Measurements from ENCODE around the gene FAXDC2. TPM values are rescaled to one million over a fixed set of nuclear protein-coding genes. Genes with fewer than 3 reads are reported as not detected.

FAXDC2 gene, protein sequence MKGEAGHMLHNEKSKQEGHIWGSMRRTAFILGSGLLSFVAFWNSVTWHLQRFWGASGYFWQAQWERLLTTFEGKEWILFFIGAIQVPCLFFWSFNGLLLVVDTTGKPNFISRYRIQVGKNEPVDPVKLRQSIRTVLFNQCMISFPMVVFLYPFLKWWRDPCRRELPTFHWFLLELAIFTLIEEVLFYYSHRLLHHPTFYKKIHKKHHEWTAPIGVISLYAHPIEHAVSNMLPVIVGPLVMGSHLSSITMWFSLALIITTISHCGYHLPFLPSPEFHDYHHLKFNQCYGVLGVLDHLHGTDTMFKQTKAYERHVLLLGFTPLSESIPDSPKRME
- 0.17 to 0.73 TPM (median 0.30 TPM) in 5 replicates for total RNA-seq (2022; extraction: Qiagen RNA extraction)

DNA sequence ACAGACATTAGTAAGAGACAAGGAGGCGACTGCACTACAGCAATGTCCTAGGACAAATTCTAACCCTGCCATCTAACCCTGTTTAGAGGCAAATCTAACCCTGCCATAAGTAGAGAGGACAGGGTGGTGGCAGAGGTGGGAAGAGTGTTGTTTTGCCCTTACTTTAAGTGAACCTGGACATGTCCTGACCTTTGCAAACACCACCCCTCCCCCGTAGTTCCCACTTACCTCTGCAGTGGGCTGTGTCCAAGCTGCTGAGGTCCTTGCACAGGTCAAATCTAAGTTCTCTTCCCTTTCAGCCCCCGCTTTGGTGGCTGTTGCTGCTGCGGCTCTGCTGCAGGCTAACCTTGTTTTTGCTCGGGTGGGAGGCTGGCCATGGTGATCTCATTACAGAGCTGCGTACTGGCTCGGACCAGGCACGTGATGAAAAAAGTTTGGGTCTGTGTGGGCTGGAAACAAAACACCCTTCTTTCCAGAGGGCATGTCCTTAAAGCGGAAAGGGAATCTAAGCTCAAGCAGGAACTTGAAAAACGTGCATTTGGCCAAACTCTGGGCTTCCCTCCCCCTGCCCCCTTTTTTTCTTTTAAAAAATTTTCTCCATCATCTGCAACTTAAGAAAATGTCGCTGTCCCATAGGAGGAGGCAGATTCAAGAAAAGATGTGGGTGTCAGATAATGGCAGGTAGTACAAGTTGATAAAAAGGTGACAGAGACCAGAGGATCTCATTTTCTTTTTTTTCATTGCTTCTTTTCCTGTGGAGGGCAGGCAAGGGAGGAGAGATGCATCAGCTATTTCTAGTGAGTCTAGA lies at the start of gene FAXDC2:
TSS of gene FAXDC2 (minus strand) at position 349 of the 808 bp plus-strand sequence. CDS start 12,425 bp downstream, outside the sequence.

DNA sequence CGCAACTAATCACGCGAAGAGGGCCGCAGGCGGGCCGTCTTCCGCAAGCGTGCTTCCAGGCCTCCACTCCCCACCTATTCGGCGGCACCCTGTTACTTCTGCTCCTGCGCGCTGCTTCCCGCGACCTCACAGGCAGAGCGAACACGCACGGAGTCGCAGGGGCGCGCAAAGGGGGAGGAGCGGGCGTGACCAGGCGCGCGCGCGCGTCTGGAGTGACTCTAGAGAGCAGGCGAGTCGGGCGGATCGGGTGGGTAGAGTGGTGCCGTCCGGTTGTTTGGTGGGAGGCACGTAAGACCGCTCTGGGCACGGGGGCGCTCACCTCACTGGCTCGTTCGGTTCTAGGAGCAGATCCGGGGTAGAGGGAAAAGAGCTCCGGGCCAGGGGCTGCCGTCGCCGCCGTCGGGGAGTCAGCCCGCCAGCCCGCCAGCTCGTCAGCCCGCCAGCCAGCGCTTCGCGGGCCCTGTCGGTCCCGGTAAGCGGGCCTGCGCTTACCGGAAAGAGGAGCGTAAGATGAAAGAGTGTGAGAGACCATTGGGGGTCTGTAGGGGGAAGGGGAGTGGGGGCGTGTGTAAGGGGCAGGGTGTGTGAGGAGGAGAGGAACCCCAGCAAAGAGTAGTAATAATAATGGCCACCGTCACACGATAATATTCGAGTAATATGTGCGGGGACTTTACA lies 8.0 kb upstream of the FAXDC2 start, which contains the start of gene CNOT8:
TSS of gene CNOT8 (plus strand) at position 331 of the 675 bp plus-strand sequence. CDS start 4,652 bp downstream, outside the sequence.

Other genes starting within 250 kb of the FAXDC2 start
- gene LARP1, start 95.2 kb downstream of the FAXDC2 start, total RNA-seq (2022; extraction: Qiagen RNA extraction), result 116 to 184 TPM (median 167 TPM) in 5 replicates
- gene CNOT8, start 8.0 kb upstream of the FAXDC2 start, total RNA-seq (2022; extraction: Qiagen RNA extraction), result 31.9 to 35.2 TPM (median 32.8 TPM) in 5 replicates
- 19.0 to 26.6 TPM (median 22.5 TPM) in 5 replicates for gene GEMIN5, start 87.6 kb upstream of the FAXDC2 start, total RNA-seq (2022; extraction: Qiagen RNA extraction)
- 53.7 to 62.1 TPM (median 57.6 TPM) in 5 replicates for gene MRPL22, start 90.5 kb upstream of the FAXDC2 start, total RNA-seq (2022; extraction: Qiagen RNA extraction)
- 0.01 to 0.02 TPM in 2 of 5 replicates, not detected in the others for gene KIF4B, start 163.2 kb upstream of the FAXDC2 start, total RNA-seq (2022; extraction: Qiagen RNA extraction)

Data from A549 treated with dexamethasone at 1 μM for 4 hours (cell line).